HL-60/S4 (cell line): Measurements from ENCODE around the gene CELSR3.

ENCODE experiments used
- in situ Hi-C: fragments of 300-500 bp; cut with MboI; formaldehyde crosslinking; loops from 2 replicates; pipeline ENCODE4 v1.14.3; 2022; ENCODE audit warnings: low sequenced_read_pairs

The CELSR3 gene

DNA sequence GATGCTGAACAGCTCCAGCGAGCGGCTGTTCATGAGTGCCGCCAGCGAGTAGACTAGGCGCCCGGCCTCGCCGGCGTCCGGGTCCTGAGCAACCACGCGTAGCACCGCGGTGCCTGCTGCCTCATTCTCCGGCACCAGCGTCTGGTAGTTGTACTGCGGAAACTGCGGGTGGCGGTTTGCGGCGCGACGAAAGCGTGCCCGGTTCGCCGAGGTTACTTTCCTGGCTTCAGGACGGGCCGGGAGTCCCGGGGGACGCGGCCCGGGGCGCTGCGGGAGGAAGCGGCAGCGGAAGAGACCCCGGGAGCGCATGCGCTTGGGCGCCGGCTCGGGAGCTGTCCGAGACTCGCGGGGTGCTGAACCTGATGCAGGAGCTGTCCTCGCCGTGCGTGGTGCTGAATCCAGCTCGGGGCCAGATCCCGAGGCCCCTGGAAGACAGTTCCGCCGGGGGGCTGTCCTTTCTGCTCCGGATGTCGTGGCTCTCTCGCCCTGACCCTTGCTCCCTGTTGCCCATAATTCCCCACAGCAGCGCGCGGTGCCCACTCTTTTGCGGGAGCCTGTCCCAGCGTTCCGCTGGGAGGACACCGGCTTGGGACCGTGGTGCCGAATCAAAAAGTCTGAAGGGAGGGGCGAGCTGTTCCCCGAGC lies 1.1 kb downstream of the CELSR3 start:
- in situ Hi-C loops, result no loop called here

DNA sequence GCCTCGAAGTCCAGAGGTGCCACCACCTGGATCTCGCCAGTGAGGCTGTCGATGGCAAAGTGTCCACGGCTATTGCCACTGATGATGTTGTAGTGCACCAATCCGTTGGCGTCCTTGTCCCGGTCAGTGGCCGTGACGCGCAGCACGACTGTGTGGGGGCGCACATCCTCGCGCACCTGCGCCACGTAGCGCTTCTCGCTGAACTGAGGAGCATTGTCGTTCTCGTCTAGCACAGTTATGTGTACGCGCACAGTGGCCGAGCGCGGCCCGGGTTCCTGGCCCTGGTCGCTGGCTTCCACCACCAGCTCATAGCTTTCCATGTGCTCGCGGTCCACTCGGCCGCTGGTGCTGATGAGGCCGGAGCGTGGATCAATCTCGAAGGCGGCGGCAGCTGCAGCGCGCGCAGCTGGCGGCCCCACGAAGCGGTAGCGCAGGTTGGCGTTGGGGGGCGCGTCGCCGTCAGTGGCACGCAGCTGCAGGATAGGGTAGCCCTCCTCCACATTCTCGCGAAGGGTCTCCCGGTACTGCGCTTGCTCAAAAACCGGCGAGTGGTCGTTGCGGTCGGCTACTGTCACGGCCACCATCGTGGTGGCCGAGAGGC lies 1.8 kb downstream of the CELSR3 start:
- in situ Hi-C loops, result no loop called here

DNA sequence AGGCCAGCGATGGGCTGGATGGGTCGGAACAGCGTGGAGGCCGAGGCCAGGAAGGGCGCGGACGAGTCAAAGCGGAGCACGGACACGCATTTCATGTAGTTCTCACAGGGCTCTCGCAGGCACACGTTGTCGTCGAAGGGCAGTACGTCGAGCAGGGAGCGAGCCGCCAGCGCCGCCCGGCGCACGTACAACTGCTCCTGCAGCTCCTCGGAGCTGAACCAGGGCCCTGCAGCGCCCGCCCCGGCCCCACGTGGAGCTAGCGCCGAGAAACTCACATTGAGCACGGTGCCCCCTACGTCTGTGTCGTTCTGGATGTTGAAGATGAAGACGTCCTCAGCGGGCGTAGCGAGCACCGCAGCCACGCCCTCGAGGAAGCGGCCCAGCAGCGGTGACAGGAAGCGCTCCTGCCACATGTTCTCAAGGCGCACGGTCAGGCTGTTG lies 5.8 kb downstream of the CELSR3 start:
- in situ Hi-C loops, result no loop called here

DNA sequence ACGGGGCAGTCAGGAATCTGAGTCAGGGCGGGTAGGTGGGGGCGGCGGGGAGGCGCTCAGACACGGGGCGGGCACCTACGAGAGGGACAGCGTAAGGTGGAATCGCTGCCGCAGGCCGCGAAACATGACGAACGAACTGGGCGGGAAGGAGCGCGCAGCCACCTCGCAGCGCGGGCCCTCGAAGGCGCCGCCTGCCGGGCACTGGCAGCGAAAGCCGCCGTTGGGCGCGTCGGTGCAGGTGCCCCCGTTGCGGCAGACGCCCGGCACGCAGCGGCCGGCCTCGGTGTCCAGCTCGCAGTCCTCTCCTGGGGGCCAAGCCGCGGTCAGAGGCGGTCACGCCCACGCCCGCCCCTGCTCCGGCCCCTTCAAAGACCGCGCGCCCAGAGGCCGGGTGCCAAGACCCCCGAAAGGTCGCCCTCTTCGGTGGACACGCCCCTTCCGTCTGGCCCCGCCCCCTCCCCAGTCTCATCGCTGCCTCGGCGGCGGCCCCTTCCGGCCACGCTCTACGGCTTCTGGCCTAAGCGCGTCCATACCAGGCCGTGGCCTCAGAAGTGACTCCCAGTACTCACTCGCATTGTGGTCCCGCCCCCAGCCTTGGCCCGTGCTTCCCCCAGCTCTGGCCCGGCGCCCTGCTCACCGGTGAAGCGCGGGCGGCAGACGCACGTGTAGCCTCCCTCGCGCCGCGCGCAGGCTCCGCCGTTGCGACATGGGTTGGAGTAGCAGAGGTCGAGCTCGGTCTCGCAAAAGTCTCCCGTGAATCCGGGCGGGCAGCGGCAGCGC lies 6.4 kb downstream of the CELSR3 start:
- in situ Hi-C loops, result no loop called here

DNA sequence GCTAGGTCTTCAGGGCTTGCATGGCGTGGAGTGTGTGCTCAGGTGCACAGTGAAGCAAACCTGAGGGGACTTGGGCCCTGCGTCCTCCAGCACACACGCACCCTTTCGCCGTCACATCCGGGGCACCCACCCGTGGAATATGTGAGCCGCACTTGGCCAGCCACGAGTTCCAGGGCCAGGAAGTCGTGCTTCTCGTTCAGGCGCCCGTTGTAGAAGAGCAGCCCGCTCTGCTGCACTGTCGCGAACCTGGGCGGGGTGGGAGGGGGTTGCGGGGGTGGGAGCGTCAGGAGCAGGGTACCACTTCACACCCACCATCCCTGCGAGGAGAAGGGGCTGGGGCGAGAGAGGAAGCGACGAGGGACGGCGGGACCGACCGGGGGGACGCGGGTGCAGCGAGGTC lies 7.1 kb downstream of the CELSR3 start:
- in situ Hi-C loops, result no loop called here

DNA sequence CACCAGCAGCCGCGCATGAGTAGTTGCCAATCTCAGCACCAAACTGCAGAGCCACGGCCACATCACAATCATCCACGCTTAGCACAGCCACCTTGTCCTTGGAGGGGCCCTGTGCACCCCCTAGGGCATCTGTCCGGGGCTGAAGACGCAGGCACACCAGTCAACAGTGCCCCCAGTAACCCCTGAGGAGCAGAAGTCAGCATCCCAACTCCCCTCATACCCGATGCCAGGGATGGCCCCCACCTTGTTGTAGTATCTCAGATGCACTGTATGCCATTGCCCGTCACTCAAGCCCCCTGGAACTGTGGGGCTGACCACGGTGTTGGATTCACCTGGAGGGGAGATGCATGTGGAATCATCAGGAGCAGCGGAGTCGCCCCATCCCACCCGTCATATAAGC lies 7.6 kb downstream of the CELSR3 start:
- in situ Hi-C loops, result no loop called here

DNA sequence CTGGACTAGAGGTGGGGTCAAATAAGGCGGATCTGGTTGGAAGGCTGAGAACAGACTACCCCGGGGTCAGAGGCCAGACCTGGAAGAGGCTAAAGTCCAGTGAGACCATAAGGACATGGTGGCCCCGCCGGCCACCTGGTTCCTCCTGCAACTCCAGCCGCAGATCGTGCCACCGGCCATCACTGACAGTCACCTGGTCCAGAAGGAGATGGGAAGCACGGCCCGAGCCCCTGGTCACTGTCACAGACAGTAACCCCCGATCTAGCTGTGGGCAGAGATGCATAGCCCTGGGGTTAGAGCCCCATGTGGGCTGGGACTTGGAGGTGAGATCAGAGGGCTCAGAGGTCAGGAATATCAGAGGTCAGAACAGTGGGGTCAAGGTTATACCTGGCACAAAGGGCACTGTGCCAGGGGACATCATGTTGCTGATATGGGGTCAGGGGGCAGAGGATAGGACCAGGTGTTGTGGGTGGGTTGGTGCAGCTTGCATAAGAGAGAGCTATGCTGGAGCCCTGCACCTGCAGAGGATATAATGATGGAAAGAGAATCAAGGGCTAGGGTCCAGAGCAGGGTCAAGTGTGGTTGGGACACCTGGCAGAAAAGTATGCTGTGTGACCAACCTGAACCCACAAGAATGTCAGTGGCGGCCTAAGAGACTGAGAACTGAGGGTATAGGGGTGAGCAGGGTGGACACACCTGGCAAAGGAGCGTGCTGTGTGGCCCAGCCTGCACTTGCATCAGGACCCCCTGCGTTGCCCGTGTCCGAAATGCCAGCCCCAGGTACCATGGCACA lies 9.6 kb downstream of the CELSR3 start:
- in situ Hi-C loops, result no loop called here

DNA sequence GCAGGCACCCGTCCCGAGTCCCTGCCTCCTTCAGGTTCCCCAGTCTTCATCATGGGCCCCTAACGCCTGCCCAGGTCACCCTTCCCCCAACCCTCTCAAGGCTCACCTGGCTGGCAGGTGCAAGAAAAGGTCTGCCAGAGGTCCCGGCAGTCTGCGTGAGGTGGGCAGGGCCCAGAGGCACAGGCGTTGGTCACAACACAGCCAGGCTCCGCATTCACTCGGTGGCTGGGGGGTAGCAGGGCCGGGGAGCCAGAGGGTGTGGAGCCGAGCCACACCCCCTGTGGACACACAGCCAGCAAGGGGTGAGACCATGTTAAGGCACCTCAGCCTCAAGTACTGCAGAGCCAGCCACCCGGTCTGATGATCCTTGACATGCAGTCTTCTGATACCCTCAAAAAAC lies 10.9 kb downstream of the CELSR3 start:
- in situ Hi-C loops, result no loop called here

DNA sequence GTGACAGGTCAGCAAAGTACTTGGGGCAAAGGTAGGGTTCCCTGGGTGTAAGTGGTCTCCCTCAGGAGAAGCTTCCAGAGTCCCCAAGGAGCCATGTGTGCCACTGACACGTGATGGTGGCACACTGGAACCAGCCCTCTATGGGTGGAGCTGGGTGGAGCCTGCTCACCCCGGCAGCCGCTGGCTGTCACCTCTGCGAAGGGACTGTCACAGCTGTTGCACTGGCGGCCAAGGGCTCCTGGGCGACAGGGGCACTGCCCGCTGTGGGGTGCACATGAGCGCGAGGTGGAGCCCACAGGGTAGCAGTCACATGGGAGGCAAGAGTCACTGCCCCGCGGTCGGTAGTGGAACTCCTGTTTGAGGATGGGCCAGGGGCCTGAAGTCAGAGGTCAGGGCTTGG lies 12.0 kb downstream of the CELSR3 start:
- in situ Hi-C loops, result no loop called here

DNA sequence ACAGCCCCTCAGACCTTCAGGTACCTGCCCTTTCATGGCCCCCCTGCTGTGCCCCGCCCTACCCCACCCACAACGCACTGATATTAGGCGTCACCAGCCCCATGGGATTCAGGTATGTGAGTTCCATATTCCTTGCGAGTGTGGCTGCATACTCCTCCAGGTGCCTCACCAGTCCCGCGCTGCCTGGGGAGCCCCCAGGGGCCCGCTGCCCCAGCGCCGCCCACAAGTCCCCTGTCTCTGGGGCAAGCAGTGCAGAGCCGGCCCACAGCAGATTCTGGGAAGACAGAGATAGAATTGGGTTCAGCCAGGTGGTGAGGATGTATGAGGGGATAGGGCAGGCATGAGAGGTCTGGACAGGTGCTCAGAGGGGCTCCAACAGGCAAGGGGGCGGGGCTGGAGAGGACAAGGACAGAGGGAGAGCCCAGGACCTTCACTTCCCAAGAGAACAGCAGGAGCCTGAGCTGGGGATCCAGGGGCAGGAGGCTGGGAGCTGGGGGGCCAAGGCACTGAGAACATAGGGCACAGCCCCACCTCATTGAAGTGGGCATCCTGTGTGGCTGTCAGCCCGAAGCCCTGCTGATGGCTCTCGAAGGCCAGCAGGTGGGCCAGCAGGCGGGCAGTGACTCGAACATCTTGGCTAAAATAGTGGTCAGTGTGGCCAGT lies 14.4 kb downstream of the CELSR3 start:
- in situ Hi-C loops, result no loop called here

DNA sequence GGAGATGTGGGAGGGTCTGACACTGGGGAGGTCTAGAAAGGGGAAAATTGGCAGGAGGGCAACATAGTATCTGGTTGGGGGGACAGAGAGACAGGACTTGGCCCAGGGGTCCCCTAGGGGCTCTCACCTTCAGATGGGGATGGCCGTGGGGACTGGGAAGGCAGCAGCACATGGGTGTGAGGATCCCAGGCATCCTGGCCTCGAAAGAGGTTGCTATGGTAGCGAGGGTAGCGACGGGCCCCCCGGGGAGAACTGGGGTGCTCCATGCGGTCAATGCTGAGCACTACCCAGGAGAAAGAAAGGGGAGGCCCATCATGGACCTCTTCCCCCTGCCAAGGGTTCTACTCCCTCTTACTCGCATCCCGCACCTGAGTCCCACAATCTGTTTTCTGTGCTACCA lies 15.0 kb downstream of the CELSR3 start:
- in situ Hi-C loops, result no loop called here

DNA sequence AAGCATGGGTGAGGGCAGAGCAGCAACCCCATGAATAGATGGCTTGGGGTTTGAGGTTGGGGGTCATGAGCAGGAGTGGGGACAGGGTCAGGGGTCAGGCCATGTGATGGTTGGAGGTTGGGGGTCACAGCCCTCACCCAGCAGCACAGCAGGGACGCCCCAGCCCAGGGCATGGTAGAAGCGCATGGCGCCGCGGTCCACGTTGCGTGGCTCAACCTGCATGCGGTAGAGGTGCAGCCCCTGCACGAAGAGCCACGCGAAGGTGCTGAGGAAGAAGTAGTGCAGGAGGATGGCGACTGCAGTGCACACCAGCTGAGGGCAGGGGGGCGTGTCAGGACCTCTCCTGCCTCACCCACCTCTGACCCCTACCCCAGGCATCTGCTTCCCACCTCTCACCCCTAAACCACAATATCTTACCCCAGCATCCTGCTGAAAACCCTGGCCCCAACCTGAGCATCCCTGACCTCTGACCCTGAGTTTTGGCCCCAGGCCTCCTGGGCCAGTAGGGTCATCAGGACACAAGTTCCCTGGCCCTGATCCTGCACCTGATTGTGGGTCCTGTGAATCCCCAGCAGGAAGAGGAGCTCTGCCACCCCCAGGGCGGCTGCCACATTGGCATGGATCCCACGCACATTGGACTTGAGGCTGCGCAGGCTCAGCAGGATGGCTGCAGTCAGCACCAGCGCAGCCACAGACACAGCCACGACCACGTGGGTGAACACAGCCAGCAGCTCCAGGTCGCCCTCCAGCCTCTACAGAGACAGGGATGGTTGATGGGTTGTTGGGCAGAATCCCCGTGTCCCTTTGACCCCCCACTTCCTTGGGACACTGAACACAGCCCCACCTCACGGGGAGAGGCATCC lies 17.6 kb downstream of the CELSR3 start:
- in situ Hi-C loops, result no loop called here

DNA sequence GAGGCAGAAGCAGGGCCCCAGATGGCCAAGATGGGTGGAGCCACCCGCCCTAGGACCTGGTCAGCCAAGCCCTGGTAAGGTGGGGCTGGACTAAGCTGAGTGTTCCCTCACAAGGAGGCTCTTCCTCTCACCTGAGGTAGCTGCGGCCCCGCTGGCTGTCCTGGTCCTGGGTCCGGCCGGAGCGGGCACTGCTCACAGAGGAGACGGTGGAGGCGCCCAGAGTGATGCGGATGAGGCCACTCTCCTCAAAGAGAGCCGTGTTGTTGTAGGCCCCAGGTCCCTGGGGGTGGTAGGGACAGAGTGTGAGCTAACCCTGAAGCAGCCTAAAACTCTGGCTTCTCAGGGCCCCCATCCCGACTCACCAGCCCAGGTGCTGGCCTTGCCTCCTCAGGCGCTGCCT lies 20.1 kb downstream of the CELSR3 start:
- in situ Hi-C loops, result no loop called here

DNA sequence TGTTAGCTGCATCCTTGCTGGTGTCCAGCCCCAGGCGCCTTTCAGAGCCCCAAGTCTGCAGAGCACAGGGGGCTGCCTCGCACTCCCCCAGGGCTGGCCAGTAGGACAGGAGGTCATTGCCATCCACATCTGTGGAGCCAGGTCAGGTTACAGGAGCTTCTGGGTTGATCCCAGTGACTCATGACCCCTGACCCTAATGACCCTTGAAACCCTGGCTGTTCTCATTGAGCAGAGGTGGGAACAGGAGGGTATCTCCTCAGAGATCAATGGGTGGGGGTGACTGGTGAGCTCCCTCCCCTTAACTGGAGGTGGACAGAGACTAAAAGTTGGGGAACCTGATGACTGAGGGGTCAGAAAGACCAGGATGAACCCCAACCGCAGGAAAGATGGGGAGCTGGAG lies 21.3 kb downstream of the CELSR3 start:
- in situ Hi-C loops, result no loop called here

DNA sequence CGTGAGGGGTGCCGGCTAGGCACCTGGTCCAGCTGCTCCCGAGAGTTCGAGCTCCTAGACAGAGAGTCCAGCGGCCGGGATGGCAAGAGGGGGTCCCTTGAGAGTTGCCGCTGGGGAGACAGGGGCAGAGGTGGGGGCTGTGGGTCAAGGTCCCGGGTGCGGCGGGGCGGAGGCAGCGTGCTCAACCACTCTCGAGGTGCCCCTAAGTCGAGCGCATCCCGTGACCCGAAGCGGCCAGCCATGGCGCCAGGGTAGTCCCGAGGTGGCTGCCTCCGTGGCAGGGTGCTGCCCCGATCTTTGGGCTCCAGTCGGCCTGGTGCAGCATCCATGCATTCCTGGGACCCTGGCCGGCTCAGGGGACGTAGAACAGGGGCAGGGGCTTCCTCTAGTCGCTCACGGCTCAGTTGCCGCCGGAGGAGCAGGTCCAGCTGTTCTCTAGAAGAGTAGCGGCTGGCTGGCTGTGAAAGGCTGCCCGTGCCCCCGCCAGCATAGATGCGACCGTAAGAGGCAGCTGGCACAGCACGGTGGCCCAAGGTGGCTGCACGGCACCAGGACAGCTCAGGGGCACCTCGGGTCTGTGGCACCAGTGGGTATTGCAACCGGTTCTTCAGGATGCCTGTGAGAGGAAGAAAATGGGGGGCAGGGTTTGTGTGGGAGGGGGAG lies 22.6 kb downstream of the CELSR3 start:
- in situ Hi-C loops, result no loop called here

DNA sequence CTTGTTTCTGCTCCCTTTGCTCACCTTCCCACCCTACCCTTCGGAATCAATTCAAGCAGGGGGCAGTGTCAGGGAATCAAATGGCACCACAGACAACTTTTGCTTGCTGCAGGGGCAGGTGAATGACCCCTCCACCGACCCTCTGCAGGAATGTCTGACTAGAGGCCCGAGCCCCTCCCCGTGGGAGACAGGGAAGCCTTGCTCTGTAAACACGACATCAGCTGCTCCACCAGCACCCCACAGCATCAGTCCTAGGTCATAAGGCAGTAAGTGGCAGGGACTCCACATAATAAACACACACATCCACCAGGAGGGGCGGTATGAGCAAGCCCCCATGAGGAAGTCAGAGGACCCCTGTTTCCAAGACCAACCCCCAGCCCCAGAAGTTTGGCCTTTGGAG lies 25.4 kb downstream of the CELSR3 start:
- in situ Hi-C loops, result no loop called here

DNA sequence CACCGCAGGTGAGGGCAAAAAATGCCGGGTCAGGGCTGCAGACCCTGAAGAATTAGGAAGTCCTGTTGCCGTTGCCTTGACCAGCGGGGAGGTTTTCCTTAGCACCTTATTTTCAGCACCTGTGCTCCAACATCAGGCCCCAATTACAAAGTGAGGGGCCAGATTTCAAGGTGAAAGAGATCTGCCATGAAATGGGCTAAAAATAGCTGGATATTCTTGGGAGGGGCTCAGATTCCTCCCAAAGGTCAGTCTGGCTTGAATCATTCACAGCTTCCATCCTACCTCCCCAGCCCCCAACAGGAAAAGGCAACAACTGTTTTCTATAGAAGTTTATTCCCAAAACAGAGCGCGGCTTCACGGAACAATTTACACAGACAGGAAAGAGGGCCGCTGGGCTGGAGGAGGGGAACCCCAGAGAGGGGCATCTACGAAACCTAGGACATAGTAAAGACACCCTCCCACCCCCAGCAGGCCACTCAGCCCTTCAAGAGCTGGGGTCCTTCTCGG lies 26.5 kb downstream of the CELSR3 start:
- in situ Hi-C loops, result no loop called here

DNA sequence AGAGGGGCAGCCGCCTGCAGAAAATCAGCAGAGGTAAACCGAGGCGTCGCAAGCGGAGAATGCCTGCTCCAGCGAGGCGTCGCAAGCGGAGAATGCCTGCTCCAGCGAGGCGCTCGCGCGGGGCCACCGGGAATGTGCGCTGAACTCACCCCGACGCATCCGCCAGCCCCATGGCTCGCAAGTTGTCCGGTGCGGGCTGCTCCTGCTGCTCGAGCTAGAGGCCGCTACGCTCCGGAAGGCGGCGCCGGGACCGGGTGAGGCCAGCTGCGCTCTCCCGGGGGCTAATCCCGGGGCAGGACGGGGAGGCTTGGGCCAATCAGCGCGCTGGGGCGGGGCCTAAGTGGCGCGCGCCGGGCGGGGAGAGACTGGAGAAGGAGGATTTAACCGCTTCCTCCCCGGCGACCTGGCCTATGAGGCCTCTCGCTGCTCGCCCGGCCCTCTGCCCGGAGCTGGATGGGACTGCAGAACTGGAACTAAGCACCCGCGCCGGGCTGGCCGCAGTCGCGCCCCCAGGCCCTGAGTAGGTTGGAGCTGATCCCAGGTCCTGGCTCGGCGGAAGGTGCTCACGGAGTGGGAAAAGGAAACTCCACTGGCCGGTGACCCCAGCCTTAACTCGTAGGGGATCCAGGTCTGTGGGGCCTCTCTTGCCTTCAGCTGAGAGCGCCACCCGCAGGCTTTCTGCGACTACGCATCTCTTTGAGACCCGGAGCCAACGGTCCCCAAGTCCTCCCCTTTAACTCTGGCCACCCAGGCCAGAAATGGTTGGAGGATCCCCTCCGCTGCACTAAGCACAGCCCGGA lies 27.3 kb downstream of the CELSR3 start, which contains the start of gene SLC26A6:
Gene SLC26A6, minus strand, starts transcription at position 240 of the 800 bp plus-strand sequence. Its CDS starts 68 bp downstream, at position 172.
- in situ Hi-C loops, result no loop called here
